ENCODE data around the gene C12orf54. TPM values are rescaled to one million over a fixed set of nuclear protein-coding genes. Genes with fewer than 3 reads are reported as not detected.
A peak's percentile ranks its signal among the peaks of the same experiment; 100 is the strongest.
"Not testable (repeated sequence)": the region's sequence is repeated elsewhere in the genome, so short reads cannot be mapped to it uniquely, and the experiment has no call there.

Gene C12orf54
- total RNA-seq, 6 donors from 2014 or later, result 0.64 TPM; not detected in 5

DNA sequence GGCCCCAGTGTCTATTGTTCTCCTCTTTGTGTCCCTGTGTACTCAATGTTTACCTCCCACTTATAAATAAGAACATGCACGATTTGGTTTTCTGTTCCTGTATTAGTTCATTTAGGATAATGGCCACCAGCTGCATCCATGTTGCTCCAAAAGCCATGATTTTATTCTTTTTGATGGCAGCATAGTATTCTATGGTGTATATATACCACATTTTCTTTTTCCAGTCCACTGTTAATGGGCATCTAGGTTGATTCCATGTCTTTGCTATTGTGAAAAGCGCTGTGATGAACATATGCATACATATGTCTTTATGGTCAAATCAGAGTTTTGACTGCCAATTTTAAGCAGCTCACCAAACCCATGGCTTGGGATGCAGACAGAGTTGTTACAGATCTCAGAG is 27.2 kb upstream of the C12orf54 start:
- 60 to 74% methylated on average over 2 of the region's 2 CpGs for WGBS, 2 donors
- H3K4me1 ChIP-seq, result no peaks in the 10 kb centered on the region
- no peak overlapping the region for H3K27ac ChIP-seq
- H3K9me3 ChIP-seq, result no peaks in the 10 kb centered on the region
- no peaks in the 10 kb centered on the region for H3K36me3 ChIP-seq
- no peaks in the 10 kb centered on the region for H3K27me3 ChIP-seq
- ATAC-seq (ENCODE audit: low FRiP score in 2 of 2), result no peak
- H3K4me3 ChIP-seq, result no peak overlapping the region
- DNase-seq, result no peak
- TF ChIP-seq POLR2AphosphoS5 (IDR thresholded peaks at IDR 0.05), result no peak
- TF ChIP-seq POLR2A (IDR thresholded peaks at IDR 0.05), result no peak
- TF ChIP-seq, protein P1, sequence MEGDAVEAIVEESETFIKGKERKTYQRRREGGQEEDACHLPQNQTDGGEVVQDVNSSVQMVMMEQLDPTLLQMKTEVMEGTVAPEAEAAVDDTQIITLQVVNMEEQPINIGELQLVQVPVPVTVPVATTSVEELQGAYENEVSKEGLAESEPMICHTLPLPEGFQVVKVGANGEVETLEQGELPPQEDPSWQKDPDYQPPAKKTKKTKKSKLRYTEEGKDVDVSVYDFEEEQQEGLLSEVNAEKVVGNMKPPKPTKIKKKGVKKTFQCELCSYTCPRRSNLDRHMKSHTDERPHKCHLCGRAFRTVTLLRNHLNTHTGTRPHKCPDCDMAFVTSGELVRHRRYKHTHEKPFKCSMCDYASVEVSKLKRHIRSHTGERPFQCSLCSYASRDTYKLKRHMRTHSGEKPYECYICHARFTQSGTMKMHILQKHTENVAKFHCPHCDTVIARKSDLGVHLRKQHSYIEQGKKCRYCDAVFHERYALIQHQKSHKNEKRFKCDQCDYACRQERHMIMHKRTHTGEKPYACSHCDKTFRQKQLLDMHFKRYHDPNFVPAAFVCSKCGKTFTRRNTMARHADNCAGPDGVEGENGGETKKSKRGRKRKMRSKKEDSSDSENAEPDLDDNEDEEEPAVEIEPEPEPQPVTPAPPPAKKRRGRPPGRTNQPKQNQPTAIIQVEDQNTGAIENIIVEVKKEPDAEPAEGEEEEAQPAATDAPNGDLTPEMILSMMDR (IDR thresholded peaks at IDR 0.05), result no peak
- no peak for TF ChIP-seq EP300 (IDR thresholded peaks at IDR 0.05)

DNA sequence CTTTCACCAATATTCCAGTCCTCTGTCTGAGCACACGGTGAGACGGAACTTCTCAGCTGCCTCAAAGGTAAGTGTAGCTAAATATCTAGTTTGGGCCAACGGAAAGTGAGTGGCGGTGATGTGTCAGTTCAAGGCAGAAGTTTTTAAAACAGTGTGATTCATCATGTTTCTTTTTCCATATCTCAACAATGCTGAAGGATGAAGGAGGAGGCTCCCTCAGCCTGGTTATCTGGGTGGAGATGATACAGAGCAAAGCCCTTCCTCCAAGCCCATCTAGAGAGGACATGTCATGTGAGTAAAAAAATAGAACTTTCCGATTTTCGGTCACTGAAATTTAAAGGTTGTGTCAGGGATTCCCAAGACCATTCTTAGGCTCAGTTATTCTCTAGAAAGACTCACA is 23.0 kb upstream of the C12orf54 start:
- Histone ChIP-seq H3K27ac (no peak overlapping the region), H3K36me3 (no peaks in the 10 kb centered on the region), H3K9me3 (no peaks in the 10 kb centered on the region), H3K27me3 (no peaks in the 10 kb centered on the region), H3K4me3 (no peak overlapping the region), H3K4me1 (no peaks in the 10 kb centered on the region)
- TF ChIP-seq EP300 (IDR thresholded peaks at IDR 0.05) (no peak), POLR2A (IDR thresholded peaks at IDR 0.05) (no peak), POLR2AphosphoS5 (IDR thresholded peaks at IDR 0.05) (no peak)
- TF ChIP-seq, protein P1 (IDR thresholded peaks at IDR 0.05), result no peak
- ATAC-seq (ENCODE audit: low FRiP score in 2 of 2) (no peak), DNase-seq (no peak)
- WGBS, 2 donors, result 86 to 93% methylated on average over 6 of the region's 6 CpGs

DNA sequence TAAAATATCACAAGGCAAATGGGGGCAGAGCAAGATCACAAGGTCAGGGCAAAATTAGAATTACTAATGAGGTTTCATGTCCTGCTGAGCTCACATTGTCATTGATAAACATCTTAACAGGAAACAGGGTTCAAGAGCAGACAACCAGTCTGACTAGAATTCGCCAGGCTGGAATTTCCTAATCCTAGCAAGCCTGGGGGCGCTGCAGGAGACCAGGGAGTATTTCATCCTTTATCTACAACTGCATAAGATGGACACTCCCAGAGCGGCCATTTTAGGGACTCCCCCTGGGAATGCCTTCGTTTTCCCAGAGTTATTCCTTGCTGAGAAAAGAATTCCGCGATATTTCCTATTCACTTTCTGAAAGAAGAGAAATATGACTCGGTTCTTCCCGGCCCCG is 13.3 kb upstream of the C12orf54 start:
- ATAC-seq (ENCODE audit: low FRiP score in 2 of 2); H3K4me3 ChIP-seq; DNase-seq; H3K4me1 ChIP-seq; H3K27me3 ChIP-seq; H3K36me3 ChIP-seq; H3K27ac ChIP-seq: not testable (repeated sequence)
- WGBS, 2 donors, result 83 to 88% methylated on average over 9 of the region's 9 CpGs
- H3K9me3 ChIP-seq, result peaks cover 9 to 14% (median 12%) of the 10 kb centered on the region in 4 donors

DNA sequence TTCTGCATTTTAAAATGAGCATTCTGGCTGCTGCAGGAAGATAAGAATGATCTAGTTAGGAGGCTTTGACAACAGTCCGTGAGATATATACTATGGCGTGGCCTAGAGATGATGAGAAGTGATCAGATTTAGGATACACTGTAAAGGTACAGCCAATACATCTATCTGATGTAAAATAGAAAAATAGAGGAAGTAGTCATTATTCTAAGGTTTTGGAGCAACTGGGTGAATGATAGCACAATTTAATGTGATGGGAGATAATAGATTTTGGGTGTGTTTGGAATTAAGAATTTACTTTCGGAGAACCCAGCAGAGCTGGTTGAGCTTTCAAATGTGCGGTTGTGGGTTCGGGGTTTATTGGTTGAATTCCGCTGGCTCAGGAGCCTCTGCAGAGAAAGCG is 10.0 kb upstream of the C12orf54 start, which contains the start of gene ANP32D:
ANP32D (plus strand) TSS at position 301 of the 400 bp plus-strand sequence. CDS start 106 bp downstream, outside the sequence.
- no peaks in the 10 kb centered on the region for H3K36me3 ChIP-seq
- no peaks in the 10 kb centered on the region for H3K4me1 ChIP-seq
- peaks cover 9 to 14% (median 12%) of the 10 kb centered on the region in 4 donors for H3K9me3 ChIP-seq
- no peak for DNase-seq
- H3K4me3 ChIP-seq, result no peak within 1 kb of the TSS
- 91 to 94% methylated on average over 7 of the region's 7 CpGs for WGBS, 2 donors
- ATAC-seq (ENCODE audit: low FRiP score in 2 of 2), result no peak
- TF ChIP-seq POLR2AphosphoS5 (IDR thresholded peaks at IDR 0.05), result no peak
- TF ChIP-seq EP300 (IDR thresholded peaks at IDR 0.05), result no peak
- TF ChIP-seq, protein P1 (IDR thresholded peaks at IDR 0.05), result no peak
- no peak for TF ChIP-seq POLR2A (IDR thresholded peaks at IDR 0.05)
- H3K27ac ChIP-seq, result no peak within 1 kb of the TSS
- no peaks in the 10 kb centered on the region for H3K27me3 ChIP-seq

DNA sequence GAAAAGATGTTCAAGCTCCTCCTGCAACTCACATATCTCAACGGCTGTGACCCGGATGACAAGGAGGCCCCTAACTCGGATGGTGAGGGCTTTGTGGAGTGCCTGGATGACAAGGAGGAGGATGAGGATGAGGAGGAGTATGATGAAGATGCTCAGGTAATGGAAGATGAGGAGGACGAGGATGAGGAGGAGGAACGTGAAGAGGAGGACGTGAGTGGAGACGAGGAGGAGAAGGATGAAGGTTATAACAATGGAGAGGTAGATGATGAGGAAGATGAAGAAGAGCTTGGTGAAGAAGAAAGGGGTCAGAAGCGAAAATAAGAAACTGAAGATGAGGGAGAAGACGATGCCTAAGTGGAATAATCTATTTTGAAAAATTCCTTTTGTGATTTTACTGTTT is 9.2 kb upstream of the C12orf54 start:
- H3K4me3 ChIP-seq, result no peak overlapping the region
- ATAC-seq (ENCODE audit: low FRiP score in 2 of 2) (no peak), DNase-seq (no peak)
- TF ChIP-seq, protein P1 (IDR thresholded peaks at IDR 0.05), result no peak
- TF ChIP-seq EP300 (IDR thresholded peaks at IDR 0.05), result no peak
- TF ChIP-seq POLR2AphosphoS5 (IDR thresholded peaks at IDR 0.05), result no peak
- TF ChIP-seq POLR2A (IDR thresholded peaks at IDR 0.05), result no peak
- H3K4me1 ChIP-seq, result no peaks in the 10 kb centered on the region
- 73 to 74% methylated on average over 9 of the region's 9 CpGs for WGBS, 2 donors
- H3K9me3 ChIP-seq, result peaks cover 9 to 13% (median 12%) of the 10 kb centered on the region in 4 donors
- H3K36me3 ChIP-seq, result no peaks in the 10 kb centered on the region
- H3K27ac ChIP-seq, result no peak overlapping the region
- no peaks in the 10 kb centered on the region for H3K27me3 ChIP-seq

DNA sequence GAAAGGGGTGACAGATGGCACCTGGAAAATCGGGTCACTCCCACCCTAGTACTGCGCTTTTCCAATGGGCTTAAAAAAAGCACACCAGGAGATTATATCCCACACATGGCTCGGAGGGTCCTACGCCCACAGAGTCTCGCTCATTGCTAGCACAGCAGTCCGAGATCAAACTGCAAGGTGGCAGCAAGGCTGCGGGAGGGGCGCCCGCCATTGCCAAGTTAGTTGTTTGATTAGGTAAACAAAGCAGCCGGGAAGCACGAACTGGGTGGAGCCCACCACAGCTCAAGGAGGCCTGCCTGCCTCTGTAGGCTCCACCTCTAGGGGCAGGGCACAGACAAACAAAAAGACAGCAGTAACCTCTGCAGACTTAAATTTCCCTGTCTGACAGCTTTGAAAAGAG is 7.8 kb upstream of the C12orf54 start:
- not testable (repeated sequence) for ATAC-seq (ENCODE audit: low FRiP score in 2 of 2); H3K4me1 ChIP-seq; H3K27ac ChIP-seq; H3K4me3 ChIP-seq; H3K27me3 ChIP-seq; H3K9me3 ChIP-seq; H3K36me3 ChIP-seq
- 65 to 76% methylated on average over 11 of the region's 11 CpGs for WGBS, 2 donors
- DNase-seq, result peak in 1 of 2 donors; percentile 52
